Measurements from ENCODE around the gene INTS14.

GRCh38 chr15:65577129-65577996, 33.6 kb downstream of the INTS14 start:
- TF ChIP-seq CTCF (IDR thresholded peaks at IDR 0.05) (no peak), EP300 (IDR thresholded peaks at IDR 0.05) (no peak), POLR2A (IDR thresholded peaks at IDR 0.05) (no peak)
